Body of pancreas (tissue), 4 donors: ENCODE results near the gene CPEB2.

Experiments used
- CTCF ChIP-seq, 7 experiments: fragments of 450-650 bp in 4 of 7; fragments of 200-600 bp in 3 of 7; sonication (generic) in 3 of 7; IDR thresholded peaks; one replicate each; pipeline ENCODE4 v1.5.1; 2016 to 2019; ENCODE audit warnings: antibody characterized with exemption in 7 of 7
- POLR2A ChIP-seq, 3 donors: fragments of 450-650 bp; IDR thresholded peaks; one replicate each; pipeline ENCODE4 v1.6.1; 2016; ENCODE audit warnings: antibody characterized with exemption in 3 of 3, mild to moderate bottlenecking in 2 of 3

GRCh38 chr4:14985843-14986242 is 16.4 kb upstream of the CPEB2 start:
- TF ChIP-seq POLR2A (IDR thresholded peaks at IDR 0.05) = no peak
- no peak for TF ChIP-seq CTCF (IDR thresholded peaks at IDR 0.05)
